HG03196 (cell line): ENCODE data around the gene LAIR2.

Experiments
- ATAC-seq: cut with Tn5 transposase; IDR thresholded peaks from one replicate; pipeline ENCODE4 v1.9.1; 2021; ENCODE audit not compliant: unreplicated experiment

The LAIR2 gene, protein sequence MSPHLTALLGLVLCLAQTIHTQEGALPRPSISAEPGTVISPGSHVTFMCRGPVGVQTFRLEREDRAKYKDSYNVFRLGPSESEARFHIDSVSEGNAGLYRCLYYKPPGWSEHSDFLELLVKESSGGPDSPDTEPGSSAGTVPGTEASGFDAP

GRCh38 chr19:54502518-54503048 is at the start of gene LAIR2:
Gene LAIR2, plus strand, starts transcription at chr19:54502831. Its CDS starts 88 bp downstream, at chr19:54502919.
- ATAC-seq: no peak

- ATAC-seq: no peak
Observed at GRCh38 chr19:54453921-54454780, 48.5 kb upstream of the LAIR2 start.

DNA sequence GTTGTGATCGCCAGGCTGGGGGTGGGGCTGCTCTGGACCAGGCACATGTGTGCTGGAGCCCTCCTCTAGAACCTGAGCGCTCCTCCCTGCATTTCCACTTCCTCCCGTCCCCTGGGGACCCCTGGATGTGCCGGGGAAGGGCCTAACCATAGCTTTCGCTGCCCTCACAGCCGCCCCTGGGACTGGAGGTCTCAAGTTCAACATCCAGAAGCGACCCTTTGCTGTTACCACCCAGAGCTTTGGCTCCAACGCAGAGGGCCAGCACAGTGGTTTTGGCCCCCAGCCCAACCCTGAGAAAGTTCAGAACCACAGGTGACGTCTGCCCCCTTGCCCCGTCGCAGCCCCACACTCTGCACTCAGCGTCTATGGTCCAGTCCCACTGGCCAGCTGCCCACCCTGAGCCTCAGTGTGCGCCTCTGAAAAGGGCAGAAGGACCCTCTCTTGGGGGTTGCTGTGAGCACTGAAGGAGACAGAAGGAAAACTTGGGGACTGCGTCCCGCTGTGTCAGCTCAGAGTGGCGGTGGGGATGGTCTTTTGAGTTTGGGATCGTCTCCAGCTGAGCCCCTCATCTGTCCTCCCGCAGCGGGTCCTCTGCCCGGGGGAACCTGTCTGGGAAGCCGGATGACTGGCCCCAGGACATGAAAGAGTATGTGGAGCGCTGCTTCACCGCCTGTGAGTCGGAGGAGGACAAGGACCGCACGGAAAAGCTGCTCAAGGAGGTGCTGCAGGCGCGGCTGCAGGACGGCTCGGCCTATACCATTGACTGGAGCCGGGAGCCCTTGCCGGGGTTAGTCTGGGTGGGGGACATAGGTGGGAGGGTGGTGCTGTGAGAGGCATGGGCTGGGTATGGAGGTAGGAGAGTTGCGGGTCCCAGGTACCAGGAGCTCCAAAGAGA is 47.6 kb upstream of the LAIR2 start:
- no peak for ATAC-seq

DNA sequence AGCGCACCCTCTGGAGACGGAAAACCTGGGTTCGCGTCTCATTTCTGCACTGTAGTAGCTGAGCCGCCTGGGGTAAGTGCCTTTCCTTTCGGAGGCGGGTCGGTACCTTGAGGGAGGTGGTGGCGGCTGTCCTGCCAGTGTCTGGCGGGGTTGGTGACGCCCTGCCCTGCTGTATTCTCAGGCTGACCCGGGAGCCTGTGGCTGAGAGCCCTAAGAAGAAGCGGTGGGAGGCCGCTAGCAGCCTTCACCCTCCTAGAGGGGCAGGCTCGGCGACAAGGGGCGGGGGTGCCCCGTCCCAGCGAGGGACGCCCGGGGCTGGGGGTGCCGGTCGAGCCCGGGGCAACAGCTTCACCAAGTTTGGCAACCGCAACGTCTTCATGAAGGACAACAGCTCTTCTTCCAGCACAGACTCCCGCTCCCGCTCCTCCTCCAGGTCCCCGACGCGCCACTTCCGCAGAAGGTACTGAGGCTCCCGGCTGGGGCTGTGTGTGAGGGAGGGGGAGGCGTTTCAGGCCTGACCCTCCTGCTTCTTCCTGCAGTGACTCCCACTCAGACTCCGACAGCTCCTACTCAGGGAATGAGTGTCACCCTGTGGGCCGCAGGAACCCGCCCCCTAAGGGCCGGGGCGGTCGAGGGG is 46.7 kb upstream of the LAIR2 start:
- ATAC-seq: no peak

DNA sequence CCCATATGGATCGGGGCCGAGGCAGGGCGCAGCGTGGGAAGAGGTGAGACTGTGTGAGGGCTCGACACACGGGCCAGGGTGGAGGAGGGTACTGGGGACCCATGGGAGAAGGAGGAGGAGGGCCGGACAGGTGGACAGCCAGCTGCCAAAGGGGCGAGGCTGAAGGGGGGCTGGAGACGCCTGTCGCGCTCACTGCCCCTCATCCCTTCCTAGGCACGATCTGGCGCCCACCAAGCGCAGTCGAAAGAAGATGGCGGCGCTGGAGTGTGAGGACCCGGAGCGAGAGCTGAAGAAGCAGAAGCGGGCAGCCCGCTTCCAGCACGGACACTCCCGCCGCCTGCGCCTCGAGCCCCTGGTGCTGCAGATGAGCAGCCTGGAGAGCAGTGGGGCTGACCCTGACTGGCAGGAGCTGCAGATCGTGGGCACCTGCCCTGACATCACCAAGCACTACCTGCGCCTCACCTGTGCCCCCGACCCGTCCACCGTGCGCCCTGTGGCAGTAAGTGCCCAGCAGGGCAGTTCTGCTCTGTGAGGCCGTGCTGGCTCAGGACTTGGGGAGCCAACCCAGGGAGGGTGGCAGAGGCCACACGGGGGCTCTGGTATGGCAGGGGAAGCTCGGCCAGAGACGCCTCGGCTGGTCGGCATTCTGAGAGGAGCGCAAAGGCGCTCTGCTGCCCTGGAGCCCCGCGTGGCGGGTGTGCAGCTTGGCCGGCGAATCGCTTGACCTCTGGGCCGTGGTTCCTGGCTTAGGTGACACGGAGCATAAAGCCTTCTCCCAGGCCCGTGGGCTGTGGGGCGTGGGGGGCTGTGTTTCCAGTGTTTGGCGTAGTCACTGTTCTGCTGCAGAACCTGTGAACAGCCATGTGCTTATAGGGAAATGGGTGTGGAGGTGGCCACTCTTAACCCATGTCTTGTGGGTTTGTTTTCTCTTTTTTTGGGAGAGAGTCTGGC is 45.9 kb upstream of the LAIR2 start:
- no peak for ATAC-seq

DNA sequence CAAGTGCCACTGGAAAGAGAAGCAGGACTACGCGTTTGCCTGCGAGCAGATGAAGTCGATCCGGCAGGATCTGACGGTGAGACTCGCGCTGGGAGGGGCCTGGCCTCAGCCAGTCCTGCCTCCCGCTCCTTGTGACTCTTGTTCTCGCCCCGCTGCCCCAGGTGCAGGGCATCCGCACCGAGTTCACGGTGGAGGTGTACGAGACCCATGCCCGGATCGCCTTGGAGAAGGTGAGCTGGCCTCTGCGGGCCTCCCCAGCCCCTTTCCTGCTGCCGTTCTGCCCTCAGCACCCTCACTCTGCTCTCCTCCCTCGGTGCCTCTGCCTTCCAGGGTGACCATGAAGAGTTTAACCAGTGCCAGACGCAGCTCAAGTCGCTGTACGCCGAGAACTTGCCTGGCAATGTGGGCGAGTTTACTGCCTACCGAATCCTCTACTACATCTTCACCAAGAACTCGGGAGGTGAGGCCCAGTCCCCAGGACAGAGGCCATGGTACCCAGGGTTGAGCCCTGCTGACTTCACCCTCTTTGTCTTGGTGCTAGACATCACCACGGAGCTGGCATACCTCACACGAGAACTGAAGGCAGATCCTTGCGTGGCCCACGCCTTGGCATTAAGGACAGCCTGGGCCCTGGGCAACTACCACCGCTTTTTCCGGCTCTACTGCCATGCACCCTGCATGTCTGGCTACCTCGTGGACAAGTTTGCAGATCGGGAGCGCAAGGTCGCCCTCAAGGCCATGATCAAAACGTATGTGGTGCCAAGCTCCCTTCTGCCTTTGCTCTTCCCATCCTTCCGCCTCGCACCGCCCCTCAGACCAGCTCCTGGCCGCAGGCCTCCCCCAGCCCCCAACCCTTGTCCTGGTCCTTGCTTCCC is 44.6 kb upstream of the LAIR2 start:
- ATAC-seq: no peak

GRCh38 chr19:54458648-54459281 is 43.9 kb upstream of the LAIR2 start:
- no peak for ATAC-seq

DNA sequence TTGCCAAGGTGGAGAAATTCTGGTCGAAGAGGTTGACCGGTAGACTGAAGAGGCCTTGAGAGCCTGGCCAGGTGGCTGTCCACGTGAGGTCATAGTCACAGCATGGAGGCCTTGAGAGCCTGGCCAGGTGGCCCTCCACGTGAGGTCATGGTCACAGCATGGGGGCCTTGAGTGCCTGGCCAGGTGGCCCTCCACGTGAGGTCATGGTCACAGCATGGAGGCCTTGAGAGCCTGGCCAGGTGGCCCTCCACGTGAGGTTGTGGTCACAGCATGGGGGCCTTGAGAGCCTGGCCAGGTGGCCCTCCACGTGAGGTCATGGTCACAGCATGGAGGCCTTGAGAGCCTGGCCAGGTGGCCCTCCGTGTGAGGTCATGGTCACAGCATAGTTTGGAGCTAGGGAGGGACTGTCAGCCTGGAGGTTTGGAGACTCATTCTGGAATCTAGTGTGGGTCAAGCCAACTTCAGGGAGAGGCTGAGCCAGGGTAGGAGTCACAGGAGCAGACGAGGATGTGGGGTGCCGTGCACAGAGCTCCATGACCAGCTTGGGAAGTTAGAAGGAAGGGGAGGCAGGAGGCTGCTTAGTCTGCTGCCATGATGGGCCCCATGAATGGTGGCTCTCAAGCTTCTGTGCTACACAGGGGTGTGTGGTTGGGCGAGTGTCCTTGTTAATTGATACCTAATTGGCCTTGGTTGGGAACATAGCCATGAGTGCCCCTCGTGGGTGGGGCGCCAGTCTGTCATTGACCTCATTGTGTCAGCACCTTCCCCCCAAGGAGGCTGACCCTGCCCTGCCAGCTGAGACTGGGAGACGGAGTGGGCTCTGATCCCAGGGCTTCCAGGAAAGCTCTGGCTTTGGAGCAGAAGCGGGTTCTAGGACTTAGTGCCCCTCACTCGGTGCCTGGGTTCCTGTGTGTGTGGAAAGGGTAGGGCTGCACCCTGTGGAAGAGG is 43.1 kb upstream of the LAIR2 start:
- no peak for ATAC-seq

DNA sequence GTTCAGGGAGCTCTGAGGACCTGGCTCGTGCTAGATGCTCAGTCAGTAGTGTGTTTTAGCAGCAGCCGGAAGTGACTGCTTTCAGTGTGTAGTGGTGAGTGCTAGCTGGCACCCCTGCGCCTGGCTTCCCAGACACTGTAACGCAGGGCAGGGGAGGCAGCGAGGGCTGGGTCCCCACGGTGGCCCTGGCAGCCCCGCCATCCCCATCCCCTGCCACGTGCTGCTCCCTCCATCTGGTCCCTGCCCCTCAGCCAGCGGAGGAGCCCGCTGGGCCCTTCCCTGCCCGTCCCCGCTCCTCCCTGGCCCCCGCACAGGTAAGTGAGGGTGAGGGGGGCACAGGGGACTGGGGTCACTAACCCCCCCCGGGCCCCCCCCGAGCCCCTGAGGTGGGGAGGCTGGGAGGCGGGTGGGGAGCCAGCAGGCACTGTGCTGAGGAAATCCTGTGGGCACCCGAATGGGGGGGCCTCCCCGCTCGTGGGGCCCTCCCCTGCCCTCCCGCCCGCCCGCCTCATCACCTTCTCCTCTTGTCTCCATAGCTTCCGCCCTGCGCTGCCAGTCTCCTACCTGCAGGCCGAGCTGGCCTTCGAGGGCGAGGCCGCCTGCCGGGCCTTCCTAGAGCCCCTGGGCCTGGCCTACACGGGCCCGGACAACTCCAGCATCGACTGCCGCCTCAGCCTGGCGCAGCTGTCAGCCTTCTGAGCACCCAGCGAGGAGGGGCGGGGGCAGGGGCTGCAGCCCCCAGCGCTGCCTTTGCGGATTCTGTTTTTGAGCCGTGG is 42.2 kb upstream of the LAIR2 start:
- no peak for ATAC-seq

DNA sequence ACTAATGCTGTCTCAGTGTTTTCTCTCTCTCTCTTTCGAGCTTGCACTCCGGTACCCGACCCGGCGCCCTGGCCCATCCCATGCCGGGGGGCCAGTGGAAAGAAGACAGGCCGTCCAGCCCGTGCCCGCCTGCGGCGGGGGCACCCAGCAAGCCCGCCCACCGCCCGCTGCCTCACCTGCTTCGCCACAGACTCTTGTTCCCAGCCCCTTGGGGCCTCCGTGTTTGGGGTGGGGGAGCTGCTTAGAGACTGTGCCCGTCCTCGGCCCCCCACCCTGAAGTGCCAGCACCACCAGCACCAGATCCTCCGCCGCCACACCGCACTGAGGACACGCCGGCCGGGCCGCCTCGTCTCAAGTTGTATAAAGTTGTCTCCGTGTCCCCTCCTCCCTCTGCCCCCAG is 41.4 kb upstream of the LAIR2 start:
- no peak for ATAC-seq

DNA sequence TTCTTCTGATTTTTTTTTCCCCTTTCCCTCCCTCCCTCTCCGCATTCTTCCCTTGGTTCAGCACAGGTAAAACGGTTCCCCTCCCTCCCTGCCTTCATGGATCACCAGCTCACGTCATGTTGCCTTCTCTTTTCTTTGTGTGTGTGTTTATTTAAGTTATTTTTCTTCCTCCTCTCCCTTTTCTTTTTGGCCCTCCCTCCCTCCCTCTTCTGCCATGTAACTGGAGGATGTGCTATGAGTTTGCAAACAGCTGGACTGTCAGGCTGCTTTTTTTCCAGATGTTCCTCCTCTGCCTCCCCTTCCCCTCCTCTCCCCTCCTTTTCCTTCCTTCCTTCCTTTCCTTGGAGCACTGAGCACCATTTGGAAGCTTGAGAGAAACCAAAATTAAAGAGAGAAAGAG is 41.0 kb upstream of the LAIR2 start:
- no peak for ATAC-seq

DNA sequence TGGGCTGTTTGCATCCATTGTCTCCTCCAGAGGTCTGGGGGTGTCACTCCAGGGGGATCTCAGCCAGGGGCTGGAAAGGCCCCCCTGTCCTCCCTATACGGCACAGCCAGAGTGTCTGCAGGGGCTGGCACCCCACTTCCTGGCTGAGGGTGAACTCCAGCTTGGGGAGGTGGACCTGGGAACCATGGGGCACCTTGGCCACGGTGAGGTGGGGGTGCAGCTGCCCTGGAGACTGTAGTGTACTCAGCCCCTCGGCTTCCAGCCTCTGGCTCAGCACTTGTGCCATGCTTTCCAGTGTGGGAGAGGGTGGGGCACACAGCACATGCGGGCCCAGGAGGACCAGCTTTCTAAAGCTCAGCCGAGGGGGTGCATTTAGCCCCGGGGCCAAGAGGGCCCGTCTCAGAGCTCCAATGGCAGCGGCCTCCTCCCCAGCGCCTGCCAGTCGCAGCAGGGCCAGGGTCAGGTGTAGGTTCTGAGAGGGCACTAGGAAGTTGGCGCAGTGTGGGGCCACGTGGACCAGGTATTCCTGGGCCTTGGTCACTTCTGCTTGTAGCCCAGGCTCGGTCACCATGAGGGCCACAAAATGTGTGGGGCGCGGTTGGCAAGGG is 40.5 kb upstream of the LAIR2 start:
- no peak for ATAC-seq

DNA sequence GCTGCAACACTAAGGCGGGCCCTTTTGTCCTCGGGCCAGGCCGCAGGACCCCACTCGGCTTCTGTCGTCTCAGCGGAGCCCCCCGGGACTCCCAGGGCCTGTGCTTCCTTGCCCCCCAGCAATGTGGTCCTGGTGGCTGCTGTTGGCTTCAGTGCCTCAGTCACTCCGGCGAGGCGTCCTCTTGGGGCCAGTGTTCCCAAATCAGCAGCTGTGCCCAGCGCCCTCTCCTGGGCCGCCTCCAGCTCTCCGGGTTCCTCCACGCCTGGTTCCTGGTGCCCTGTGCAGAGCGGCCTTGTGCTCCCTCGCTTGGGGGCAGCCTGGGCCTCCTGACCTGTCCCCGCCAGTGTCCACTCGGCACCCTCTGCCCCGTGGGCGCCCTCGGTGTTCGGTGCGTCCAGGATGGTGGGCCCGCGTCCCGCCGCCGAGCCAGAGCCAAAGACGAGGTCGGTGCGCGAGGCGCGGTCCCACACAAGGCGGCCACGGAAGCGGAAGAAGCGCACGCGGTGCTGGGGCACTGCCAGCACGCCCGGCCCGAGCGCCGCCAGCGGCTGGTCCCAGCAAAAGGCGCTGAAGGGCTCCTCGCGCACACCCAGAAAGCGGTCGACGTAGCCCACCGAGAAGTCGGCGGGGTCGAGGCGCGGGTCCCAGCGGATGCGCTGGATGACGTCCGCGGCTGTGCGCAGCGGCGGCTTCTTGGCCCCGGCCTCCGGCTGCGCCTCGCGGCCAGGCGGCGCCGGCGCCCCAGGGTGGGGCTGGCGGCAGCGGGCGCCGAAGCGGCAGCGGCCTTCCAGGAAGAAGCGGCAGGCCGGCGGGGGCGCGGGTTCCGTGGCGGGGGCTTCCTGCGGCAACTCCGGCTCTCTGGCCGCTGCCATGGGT is 39.7 kb upstream of the LAIR2 start:
- ATAC-seq: peak; percentile 14

DNA sequence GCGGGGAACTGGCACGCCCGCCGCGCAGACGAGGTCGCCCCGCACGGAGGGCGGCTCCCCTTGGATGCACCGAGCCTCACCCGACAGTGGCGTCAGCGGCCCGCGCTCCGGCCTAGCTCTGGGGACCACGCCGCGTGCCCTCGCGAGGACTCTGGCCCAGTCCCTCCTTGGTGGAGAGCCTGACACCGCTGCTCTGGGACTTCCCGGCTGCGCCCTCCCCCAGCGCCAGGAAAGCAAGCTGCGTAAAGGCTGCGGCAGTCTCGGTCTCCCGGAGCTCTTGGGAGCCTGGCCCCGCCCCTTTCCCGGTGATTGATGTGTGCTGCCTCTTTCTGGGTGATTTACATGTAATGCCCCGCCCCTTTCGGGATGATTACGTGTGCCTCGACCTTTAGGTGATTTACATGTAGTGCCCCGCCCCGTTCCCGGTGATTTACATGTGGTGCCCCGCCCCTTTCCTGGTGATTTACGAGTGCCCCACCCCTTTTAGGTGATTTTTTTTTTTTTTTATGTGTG is 39.0 kb upstream of the LAIR2 start, which contains the start of gene LENG9:
Gene LENG9 (minus strand): TSS at position 248 of the 513 bp plus-strand sequence. CDS start 252 bp downstream, outside the sequence.
- peak; percentile 45 for ATAC-seq
